ENCODE measurements around the gene DLK1. TPM values are rescaled to one million over a fixed set of nuclear protein-coding genes. Genes with fewer than 3 reads are reported as not detected.

Gene DLK1
- total RNA-seq, 4 donors from 2014 or later, result not detected

DNA sequence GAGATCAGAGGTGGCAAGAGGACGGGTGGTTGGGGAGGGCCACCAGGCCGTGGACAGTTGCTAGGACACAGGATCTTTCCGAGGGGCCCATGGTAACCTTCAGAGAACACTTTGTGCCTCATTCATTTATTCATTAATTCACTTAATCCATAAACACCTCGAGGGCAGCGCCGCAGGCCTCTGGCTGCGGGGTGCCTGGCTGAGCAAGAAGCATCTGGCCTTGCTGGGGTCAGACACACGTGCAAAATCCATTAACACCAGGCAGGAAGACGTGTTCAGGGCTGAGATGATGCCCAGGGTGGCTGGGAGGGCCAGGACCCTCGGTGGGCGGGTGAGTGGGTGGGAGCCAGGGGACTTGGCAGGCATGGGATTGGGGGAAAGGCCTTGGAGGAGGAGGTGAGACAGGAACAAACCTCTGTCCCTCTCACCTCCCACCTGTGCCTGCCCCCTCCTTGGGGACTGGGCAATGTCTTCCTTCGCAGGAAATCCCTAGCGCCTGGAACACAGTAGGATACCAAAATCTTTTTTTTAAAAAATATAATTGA lies 6.6 kb upstream of the DLK1 start:
- Histone ChIP-seq H3K36me3 (no peaks in the 10 kb centered on the region), H3K27ac (no peak overlapping the region), H3K4me1 (no peaks in the 10 kb centered on the region), H3K4me3 (no peak overlapping the region), H3K9me3 (no peaks in the 10 kb centered on the region), H3K27me3 (peaks cover 41% of the 10 kb centered on the region)
- in situ Hi-C loops (cut with MboI; ENCODE audit: low pct_ligation_motif_present in 1 of 4, low pct_unique_long_range_greater_than_20kb in 1 of 4, low sequenced_read_pairs in 3 of 4), result no loop called here
- no peak for DNase-seq
- WGBS, 2 donors (ENCODE audit: low coverage in 1 of 2), result 37 to 69% methylated on average over 5 to 13 of the region's 13 CpGs
- intact Hi-C loops (cut with DNase I; ENCODE audit: low total_unique reads), result no loop called here
- no peak for TF ChIP-seq POLR2AphosphoS5 (IDR thresholded peaks at IDR 0.05)
- TF ChIP-seq, protein P1, sequence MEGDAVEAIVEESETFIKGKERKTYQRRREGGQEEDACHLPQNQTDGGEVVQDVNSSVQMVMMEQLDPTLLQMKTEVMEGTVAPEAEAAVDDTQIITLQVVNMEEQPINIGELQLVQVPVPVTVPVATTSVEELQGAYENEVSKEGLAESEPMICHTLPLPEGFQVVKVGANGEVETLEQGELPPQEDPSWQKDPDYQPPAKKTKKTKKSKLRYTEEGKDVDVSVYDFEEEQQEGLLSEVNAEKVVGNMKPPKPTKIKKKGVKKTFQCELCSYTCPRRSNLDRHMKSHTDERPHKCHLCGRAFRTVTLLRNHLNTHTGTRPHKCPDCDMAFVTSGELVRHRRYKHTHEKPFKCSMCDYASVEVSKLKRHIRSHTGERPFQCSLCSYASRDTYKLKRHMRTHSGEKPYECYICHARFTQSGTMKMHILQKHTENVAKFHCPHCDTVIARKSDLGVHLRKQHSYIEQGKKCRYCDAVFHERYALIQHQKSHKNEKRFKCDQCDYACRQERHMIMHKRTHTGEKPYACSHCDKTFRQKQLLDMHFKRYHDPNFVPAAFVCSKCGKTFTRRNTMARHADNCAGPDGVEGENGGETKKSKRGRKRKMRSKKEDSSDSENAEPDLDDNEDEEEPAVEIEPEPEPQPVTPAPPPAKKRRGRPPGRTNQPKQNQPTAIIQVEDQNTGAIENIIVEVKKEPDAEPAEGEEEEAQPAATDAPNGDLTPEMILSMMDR (IDR thresholded peaks at IDR 0.05), result no peak
- TF ChIP-seq EP300 (IDR thresholded peaks at IDR 0.05; ENCODE audit: low read depth), result no peak
- TF ChIP-seq POLR2A (IDR thresholded peaks at IDR 0.05), result no peak

DNA sequence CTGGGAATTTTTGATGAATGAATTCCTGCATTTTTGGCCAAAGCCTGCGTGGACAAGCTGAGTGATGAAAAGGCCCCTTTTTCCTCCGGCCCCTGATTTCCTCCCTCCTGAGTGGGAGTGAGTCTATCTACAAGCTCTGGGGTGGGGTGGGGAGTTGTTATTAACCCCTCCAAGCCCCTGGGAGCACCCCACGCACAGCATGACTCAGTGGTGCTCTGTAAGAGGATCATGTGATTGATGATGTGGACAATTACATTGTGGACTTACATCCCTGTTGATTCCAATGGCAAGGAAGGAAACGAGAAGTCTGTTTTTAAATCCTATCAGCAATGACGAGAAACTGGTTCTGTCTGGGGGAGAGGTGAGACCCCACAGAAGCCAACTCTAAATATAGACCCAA lies 5.1 kb upstream of the DLK1 start:
- H3K36me3 ChIP-seq, result no peaks in the 10 kb centered on the region
- H3K4me1 ChIP-seq, result no peaks in the 10 kb centered on the region
- in situ Hi-C loops (cut with MboI; ENCODE audit: low pct_ligation_motif_present in 1 of 4, low pct_unique_long_range_greater_than_20kb in 1 of 4, low sequenced_read_pairs in 3 of 4), result no loop called here
- no peak overlapping the region for H3K4me3 ChIP-seq
- H3K27ac ChIP-seq, result no peak overlapping the region
- 65 to 80% methylated on average over 2 to 5 of the region's 5 CpGs for WGBS, 2 donors (ENCODE audit: low coverage in 1 of 2)
- no peaks in the 10 kb centered on the region for H3K9me3 ChIP-seq
- no peak for DNase-seq
- TF ChIP-seq, protein P1 (IDR thresholded peaks at IDR 0.05), result no peak
- TF ChIP-seq EP300 (IDR thresholded peaks at IDR 0.05; ENCODE audit: low read depth) (no peak), POLR2AphosphoS5 (IDR thresholded peaks at IDR 0.05) (no peak), POLR2A (IDR thresholded peaks at IDR 0.05) (no peak)
- intact Hi-C loops (cut with DNase I; ENCODE audit: low total_unique reads), result no loop called here
- H3K27me3 ChIP-seq, result peaks cover 54% of the 10 kb centered on the region

DNA sequence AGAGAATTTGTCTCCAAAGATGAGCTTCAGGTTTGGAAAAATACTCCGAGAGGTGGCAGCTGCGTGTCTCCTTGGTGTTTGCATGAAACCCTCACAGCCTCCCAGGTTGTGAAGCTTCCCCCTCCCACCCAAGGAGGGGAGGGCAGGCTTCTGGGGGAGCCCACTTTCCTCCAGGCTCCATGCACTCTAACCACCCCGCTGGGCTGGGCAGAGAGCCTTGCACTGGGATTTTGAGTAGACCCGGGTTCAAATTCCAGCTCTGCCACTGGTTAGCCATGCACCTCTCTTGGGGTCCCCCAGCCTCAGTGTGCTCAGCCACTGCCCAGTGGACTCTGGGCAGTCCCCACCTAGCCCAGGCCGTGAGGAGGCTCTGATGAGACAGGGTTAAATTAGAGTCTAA lies 4.3 kb upstream of the DLK1 start:
- intact Hi-C loops (cut with DNase I; ENCODE audit: low total_unique reads) (no loop called here), in situ Hi-C loops (cut with MboI; ENCODE audit: low pct_ligation_motif_present in 1 of 4, low pct_unique_long_range_greater_than_20kb in 1 of 4, low sequenced_read_pairs in 3 of 4) (no loop called here)
- Histone ChIP-seq H3K4me1 (no peaks in the 10 kb centered on the region), H3K36me3 (no peaks in the 10 kb centered on the region), H3K27ac (no peak overlapping the region), H3K27me3 (peaks cover 62% of the 10 kb centered on the region), H3K4me3 (no peak overlapping the region), H3K9me3 (no peaks in the 10 kb centered on the region)
- 67 to 70% methylated on average over 2 to 5 of the region's 5 CpGs for WGBS, 2 donors (ENCODE audit: low coverage in 1 of 2)
- DNase-seq, result no peak
- TF ChIP-seq POLR2AphosphoS5 (IDR thresholded peaks at IDR 0.05) (no peak), POLR2A (IDR thresholded peaks at IDR 0.05) (no peak), EP300 (IDR thresholded peaks at IDR 0.05; ENCODE audit: low read depth) (no peak)
- TF ChIP-seq, protein P1 (IDR thresholded peaks at IDR 0.05), result no peak

DNA sequence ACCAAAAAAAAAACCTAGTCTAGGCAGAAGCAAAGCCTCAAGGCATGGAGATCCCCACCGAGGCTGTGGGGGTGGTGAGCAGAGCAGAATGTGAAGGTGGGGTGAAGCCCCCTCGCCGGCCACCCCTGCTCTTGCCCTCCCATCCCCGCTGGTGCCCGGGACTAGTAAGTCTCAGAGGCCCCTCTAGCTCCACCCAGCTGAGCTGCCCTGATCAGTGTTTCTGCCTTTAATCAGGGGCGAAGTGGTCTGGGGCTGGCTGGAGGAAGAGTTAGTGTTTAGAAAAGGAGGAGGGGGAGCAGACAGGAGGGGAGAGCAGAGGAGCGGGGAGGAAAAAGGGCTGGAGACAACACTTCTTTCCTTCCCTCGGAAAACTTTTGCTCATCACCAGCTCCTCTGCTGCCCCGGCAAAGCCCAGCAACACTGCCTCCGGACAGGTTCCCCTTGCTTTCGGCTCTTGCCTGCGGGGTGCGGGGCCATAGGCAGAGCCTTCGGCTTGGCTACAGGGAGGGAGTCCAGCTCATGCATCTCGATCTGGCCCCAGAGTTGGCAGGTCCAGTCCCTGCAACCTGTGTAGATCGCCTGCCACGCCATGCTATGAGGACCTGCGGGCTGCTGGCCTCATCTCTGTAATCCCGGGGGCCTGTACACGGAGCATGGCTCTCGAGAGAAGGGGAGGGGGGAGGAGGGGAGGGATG lies 3.4 kb upstream of the DLK1 start:
- in situ Hi-C loops (cut with MboI; ENCODE audit: low pct_ligation_motif_present in 1 of 4, low pct_unique_long_range_greater_than_20kb in 1 of 4, low sequenced_read_pairs in 3 of 4), result no loop called here
- Histone ChIP-seq H3K9me3 (no peaks in the 10 kb centered on the region), H3K36me3 (no peaks in the 10 kb centered on the region), H3K27ac (no peak overlapping the region), H3K4me1 (no peaks in the 10 kb centered on the region), H3K27me3 (peaks cover 68% of the 10 kb centered on the region), H3K4me3 (no peak overlapping the region)
- WGBS, 2 donors (ENCODE audit: low coverage in 1 of 2), result 40 to 52% methylated on average over 1 to 21 of the region's 21 CpGs
- intact Hi-C loops (cut with DNase I; ENCODE audit: low total_unique reads), result no loop called here
- DNase-seq, result no peak
- TF ChIP-seq POLR2A (IDR thresholded peaks at IDR 0.05) (no peak), POLR2AphosphoS5 (IDR thresholded peaks at IDR 0.05) (no peak), EP300 (IDR thresholded peaks at IDR 0.05; ENCODE audit: low read depth) (no peak)
- TF ChIP-seq, protein P1 (IDR thresholded peaks at IDR 0.05), result no peak

Data from transverse colon (tissue), 4 donors.